GM12873 (cell line): Measurements from ENCODE around the gene MAST3.

Source experiments
- CTCF ChIP-seq: IDR thresholded peaks from 2 replicates; pipeline ENCODE4 v1.5.1; 2012; ENCODE audit warnings: low read depth, mild to moderate bottlenecking, moderate library complexity, low read length, control low read depth; ENCODE audit not compliant: insufficient read depth; ENCODE audit errors: missing control alignments

MAST3 gene

GRCh38 chr19:18098891-18099622 is 1.5 kb downstream of the MAST3 start:
- no peak for TF ChIP-seq CTCF

- no peak for TF ChIP-seq CTCF
Observed at GRCh38 chr19:18099623-18099995, 2.0 kb downstream of the MAST3 start.

- no peak for TF ChIP-seq CTCF
Observed at GRCh38 chr19:18100710-18101109, 3.1 kb downstream of the MAST3 start.

- no peak for TF ChIP-seq CTCF
Observed at GRCh38 chr19:18101268-18101667, 3.7 kb downstream of the MAST3 start.

GRCh38 chr19:18102916-18103542 is 5.5 kb downstream of the MAST3 start:
- no peak for TF ChIP-seq CTCF

- no peak for TF ChIP-seq CTCF
Observed at GRCh38 chr19:18104793-18105131, 7.2 kb downstream of the MAST3 start.

- TF ChIP-seq CTCF: no peak
Observed at GRCh38 chr19:18107235-18107634, 9.7 kb downstream of the MAST3 start.
